NOMO-1 treated with DMSO at 0.1 percent for 48 hours (cell line): ENCODE results near the gene FAM186B.

Experiments
- DNase-seq: peaks from one replicate; lab custom pipeline; 2025; ENCODE audit not compliant: unreplicated experiment; lab: John Stamatoyannopoulos, UW

FAM186B gene

DNA sequence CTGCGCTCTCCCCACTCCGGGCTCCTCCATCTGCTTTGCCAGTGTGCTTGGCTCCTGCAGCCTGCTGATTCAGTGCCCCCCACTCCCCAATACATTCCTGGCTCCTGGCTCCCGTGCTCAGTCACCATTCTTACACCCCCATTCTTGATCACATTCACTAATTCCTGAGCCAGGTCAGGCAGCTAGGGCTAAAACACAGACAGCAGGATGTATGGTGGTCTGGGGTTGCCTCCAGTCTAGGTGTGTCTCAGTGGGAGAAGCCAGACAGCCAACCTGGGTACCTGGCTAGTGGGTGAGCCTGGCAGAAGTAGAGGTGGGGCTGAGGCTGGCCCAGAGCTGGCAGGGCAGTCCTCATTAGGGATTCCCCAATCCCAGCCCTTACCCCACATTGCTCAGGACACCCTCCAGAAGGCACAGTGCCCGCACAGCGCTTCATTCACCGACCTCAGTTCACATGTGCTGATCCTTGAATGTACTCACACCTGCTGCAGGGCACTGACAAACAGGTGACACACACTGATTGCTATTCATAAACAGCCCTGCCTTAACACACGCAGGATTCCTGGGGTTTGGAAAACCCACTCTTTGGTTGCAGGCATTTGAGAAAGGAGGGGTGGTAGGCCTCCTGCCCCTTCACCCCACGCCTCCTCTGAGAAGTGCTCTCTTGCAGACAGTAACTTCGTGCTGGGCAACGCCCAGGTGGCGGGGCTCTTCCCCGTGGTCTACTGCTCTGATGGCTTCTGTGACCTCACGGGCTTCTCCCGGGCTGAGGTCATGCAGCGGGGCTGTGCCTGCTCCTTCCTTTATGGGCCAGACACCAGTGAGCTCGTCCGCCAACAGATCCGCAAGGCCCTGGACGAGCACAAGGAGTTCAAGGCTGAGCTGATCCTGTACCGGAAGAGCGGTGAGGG is 65.0 kb downstream of the FAM186B start:
- DNase-seq: no peak

DNA sequence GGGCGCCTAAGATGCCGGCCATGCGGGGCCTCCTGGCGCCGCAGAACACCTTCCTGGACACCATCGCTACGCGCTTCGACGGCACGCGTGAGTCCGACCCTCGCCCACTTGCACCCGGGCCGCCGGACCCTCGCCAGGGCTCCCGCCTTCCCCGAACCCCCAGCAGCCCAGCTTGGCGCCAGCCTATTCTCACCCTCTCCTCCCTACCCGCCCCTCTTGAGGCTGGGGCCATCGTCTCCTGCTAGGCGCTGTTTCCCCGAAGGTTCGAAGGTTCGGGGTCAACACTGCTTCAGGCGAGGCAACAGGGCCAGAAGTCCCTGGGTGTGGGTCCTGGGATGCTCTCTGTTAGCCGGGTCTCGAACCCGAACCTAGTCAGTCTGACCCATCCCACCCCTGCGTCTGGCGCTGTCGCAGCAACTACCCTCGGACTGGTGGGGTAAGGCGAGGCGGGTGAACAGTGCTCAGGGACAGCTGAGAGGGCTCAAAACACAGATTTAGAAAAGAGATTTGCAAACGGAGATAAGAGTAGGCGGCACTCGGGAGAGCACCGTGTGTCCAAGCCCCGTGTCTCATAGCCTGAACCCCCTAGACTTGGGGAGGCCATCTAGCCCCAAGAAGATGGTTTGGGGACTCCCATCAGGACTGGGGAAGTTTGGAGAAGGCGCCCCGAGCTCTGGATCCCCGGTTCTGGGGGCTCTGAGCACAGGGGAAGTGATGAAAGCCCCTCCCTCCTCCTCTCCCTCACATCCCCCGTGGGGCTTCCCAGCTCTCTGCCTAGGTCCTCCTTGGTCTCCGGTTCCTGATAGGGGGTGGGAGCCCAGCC is 65.8 kb downstream of the FAM186B start:
- DNase-seq: no peak

DNA sequence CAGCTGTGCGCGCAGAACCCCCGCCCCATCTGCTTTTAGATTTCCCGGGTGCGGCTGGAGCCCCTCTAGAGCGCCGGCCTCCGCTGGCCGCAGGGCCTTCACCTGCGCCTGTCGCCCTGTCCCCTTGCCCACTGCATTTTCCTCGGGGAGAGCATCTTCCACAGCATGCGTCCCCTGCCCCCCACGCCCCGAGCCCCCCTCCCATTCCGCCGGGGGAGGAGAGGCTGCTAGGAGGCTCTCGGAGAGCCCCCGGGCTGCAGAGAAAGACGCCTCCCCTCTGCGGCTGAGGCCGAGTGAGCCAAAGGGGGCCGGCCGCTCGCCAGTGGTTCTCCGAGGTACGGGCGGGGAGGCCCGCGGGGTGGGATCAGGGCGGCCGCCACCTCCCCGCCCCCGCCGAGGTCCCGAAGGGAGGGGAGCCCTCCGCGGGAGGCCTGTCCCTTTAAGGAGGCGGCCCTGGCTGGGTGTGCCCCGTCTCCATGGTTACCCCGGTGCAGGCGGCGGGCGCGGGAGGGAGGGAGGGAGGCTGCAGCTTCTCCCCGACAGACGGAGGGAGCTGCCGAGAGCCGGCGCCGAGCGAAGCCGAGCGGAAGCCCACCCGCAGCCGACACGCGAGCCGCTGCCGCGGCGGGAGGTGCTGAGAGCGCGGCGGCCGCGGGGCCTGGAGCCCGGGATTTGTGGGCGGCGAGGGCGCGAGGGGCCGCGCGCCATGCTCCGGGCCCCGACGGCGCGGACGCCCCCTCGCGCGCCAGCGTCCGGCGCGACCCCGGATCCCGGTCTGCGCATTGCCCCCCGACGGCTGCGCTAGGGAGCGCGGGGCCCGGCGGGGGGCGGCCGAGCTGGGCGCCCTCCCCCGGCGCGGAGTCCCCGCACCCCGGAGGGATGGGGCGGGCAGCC is 66.7 kb downstream of the FAM186B start, which contains the start of gene KCNH3:
Gene KCNH3 (plus strand): TSS at position 521 of the 894 bp plus-strand sequence. CDS start 387 bp downstream, outside the sequence.
- DNase-seq: peak; percentile 74

DNA sequence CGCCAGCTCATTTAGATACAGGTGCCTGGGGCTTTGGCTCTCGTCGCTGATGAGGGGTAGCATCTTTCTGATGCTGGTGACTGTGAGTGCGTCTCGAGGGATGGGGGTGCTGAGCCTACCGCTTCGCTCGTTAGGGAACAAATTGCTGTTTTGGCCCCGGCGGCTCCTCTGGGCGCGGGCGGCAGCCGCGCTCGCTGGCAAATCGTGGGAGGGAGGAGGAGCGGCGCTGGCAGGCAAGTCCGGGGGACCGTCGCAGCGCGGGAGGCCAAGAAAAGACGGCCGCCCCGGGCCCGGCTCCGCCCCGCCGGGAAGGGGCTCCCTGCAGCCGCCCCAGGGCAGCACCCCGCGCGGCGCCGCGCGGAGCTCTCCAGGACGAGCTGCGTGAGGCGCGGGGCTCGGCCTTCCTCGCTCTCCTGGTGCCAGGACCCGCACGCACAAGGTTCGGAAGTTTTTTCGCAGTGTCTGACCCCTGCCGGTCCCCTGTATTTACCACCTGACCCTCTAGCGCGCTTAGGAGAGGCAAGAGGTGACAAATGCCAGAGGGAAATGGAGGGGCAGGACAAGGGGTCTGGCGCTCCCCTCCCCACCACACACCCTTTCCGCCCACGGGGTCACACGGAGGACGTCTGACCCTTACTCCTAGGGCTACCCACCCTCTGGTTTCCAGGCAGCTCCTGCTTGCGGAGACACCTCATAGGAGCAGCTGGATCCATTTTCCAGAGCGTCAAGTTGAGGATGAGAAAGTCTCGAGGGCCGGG is 67.5 kb downstream of the FAM186B start:
- DNase-seq: peak; percentile 41
